Activated B cell treated with CpG ODN at 0.5 μM for 24 hours (primary cell): ENCODE results near the gene ART5. TPM values are rescaled to one million over a fixed set of nuclear protein-coding genes. Genes with fewer than 3 reads are reported as not detected.

Source experiments
- ATAC-seq: fragments of 200-7000 bp; cut with Tn5 transposase; one replicate; pipeline ENCODE4 v1.10.0; 2021; ENCODE audit warnings: low read depth, mild to moderate bottlenecking, moderate library complexity
- CTCF ChIA-PET: fragments of 350-600 bp; sonication (Branson Sonifier 250); formaldehyde crosslinking; loops from one replicate; lab custom pipeline; 2021; ENCODE audit warnings: antibody characterized with exemption; lab: Charles Lee
- POLR2A ChIA-PET: fragments of 350-600 bp; sonication (Branson Sonifier 250); formaldehyde crosslinking; loops from one replicate; lab custom pipeline; 2021; ENCODE audit warnings: antibody characterized with exemption; lab: Charles Lee
- DNase-seq: peaks from one replicate; pipeline ENCODE4 v3.0.0; 2022
- H3K27ac Mint-ChIP-seq: one replicate; pipeline ENCODE4 v1.8.0; 2020; ENCODE audit warnings: mixed read lengths
- H3K27me3 Mint-ChIP-seq: one replicate; pipeline ENCODE4 v1.8.0; 2021; ENCODE audit warnings: mixed read lengths
- H3K36me3 Mint-ChIP-seq: one replicate; pipeline ENCODE4 v1.8.0; 2021; ENCODE audit warnings: low read depth, mixed read lengths
- H3K4me1 Mint-ChIP-seq: one replicate; pipeline ENCODE4 v1.8.0; 2021; ENCODE audit warnings: mixed read lengths
- H3K4me3 Mint-ChIP-seq: one replicate; pipeline ENCODE4 v1.8.0; 2020; ENCODE audit warnings: mild to moderate bottlenecking, mixed read lengths
- H3K9me3 Mint-ChIP-seq: one replicate; pipeline ENCODE4 v1.8.0; 2020; ENCODE audit warnings: mixed read lengths
- CTCF ChIP-seq: fragments of 200-600 bp; IDR thresholded peaks from one replicate; pipeline ENCODE4 v1.8.0; 2022; ENCODE audit warnings: antibody characterized with exemption, mild to moderate bottlenecking
- intact Hi-C: fragments of 100-400 bp; cut with micrococcal nuclease; formaldehyde crosslinking; loops from one replicate; pipeline ENCODE4 v1.15.1; 2024
- total RNA-seq: library from RNA; stranded (reverse); gene quantifications from 2 replicates; pipeline ENCODE4 v1.2.3, GENCODE V29; 2022

ART5 gene
- total RNA-seq, result not detected in 2 replicates

- no peak for DNase-seq
Measured at GRCh38 chr11:3641701-3642070, at the start of gene ART5. ART5 (minus strand) TSS chr11:3641992; CDS start chr11:3641862, 130 bp downstream.

GRCh38 chr11:3686751-3687150 is 45.0 kb upstream of the ART5 start:
- Mint-ChIP-seq H3K27ac (no peak overlapping the region), H3K9me3 (no peaks in the 10 kb centered on the region), H3K4me3 (no peak overlapping the region), H3K4me1 (no peaks in the 10 kb centered on the region), H3K36me3 (peaks cover 75% of the 10 kb centered on the region), H3K27me3 (no peaks in the 10 kb centered on the region)
- intact Hi-C loops, result no loop called here
- ATAC-seq (no peak), DNase-seq (no peak)
- no peak for TF ChIP-seq CTCF
- CTCF ChIA-PET, result no interaction called here
- POLR2A ChIA-PET, result no interaction called here

More at GRCh38 chr11:3641701-3642070, at the start of gene ART5:
- no peak for TF ChIP-seq CTCF
- no peaks in the 10 kb centered on the region for H3K36me3 Mint-ChIP-seq
- H3K4me1 Mint-ChIP-seq, result peaks cover 9% of the 10 kb centered on the region
- peak within 1 kb of the TSS; percentile 72 for H3K4me3 Mint-ChIP-seq
- no peak within 1 kb of the TSS for H3K27ac Mint-ChIP-seq
- intact Hi-C loops, result no loop called here
- ChIA-PET POLR2A (no interaction called here), CTCF (no interaction called here)
- peaks cover 54% of the 10 kb centered on the region for H3K27me3 Mint-ChIP-seq
- no peak for ATAC-seq
- no peaks in the 10 kb centered on the region for H3K9me3 Mint-ChIP-seq

GRCh38 chr11:3685923-3686322 is 44.1 kb upstream of the ART5 start:
- Mint-ChIP-seq H3K36me3 (peaks cover 79% of the 10 kb centered on the region), H3K27ac (no peak overlapping the region), H3K4me1 (no peaks in the 10 kb centered on the region), H3K27me3 (no peaks in the 10 kb centered on the region), H3K9me3 (no peaks in the 10 kb centered on the region), H3K4me3 (no peak overlapping the region)
- intact Hi-C loops, result no loop called here
- no peak for DNase-seq
- no peak for ATAC-seq
- no peak for TF ChIP-seq CTCF
- ChIA-PET POLR2A (no interaction called here), CTCF (no interaction called here)

- CTCF ChIA-PET, result no interaction called here
- POLR2A ChIA-PET, result no interaction called here
- no peak for DNase-seq
- Mint-ChIP-seq H3K4me1 (no peaks in the 10 kb centered on the region), H3K27ac (no peak overlapping the region), H3K27me3 (no peaks in the 10 kb centered on the region), H3K36me3 (peaks cover 81% of the 10 kb centered on the region), H3K9me3 (no peaks in the 10 kb centered on the region), H3K4me3 (no peak overlapping the region)
- intact Hi-C loops, result no loop called here
- no peak for ATAC-seq
- TF ChIP-seq CTCF, result no peak
Measured at GRCh38 chr11:3684819-3685172, 43.0 kb upstream of the ART5 start.

GRCh38 chr11:3684129-3684818 is 42.5 kb upstream of the ART5 start:
- Mint-ChIP-seq H3K27me3 (no peaks in the 10 kb centered on the region), H3K9me3 (no peaks in the 10 kb centered on the region), H3K4me1 (no peaks in the 10 kb centered on the region), H3K4me3 (no peak overlapping the region), H3K36me3 (peaks cover 85% of the 10 kb centered on the region), H3K27ac (no peak overlapping the region)
- POLR2A ChIA-PET, result interaction anchor here (0.9 kb wide), 1 partner anchor 88 kb away, joined by 12 read pairs; no protein-coding TSS in a partner anchor
- DNase-seq, result no peak
- ATAC-seq, result no peak
- intact Hi-C loops, result no loop called here
- TF ChIP-seq CTCF, result no peak
- CTCF ChIA-PET, result no interaction called here
